GM23338 (cell line): ENCODE data around the gene OTOG.

Experiments
- CTCF ChIP-seq, 2 experiments: fragments of 200-600 bp in 1 of 2; sonication (generic) in 1 of 2; conservative IDR thresholded peaks; 2 replicates each; pipeline versions ENCODE4 v1.5.1 to v1.6.1; 2016 to 2017; ENCODE audit warnings: antibody characterized with exemption in 2 of 2, low read depth in 2 of 2, mild to moderate bottlenecking in 2 of 2, moderate library complexity in 1 of 2
- EZH2 ChIP-seq: fragments of 200-600 bp; sonication (generic); IDR thresholded peaks from one replicate; pipeline ENCODE4 v1.8.0; 2017; ENCODE audit warnings: antibody characterized with exemption, mild to moderate bottlenecking, low read depth; ENCODE audit not compliant: unreplicated experiment
- EZH2phosphoT487 ChIP-seq: fragments of 200-600 bp; sonication (generic); IDR thresholded peaks from one replicate; pipeline ENCODE4 v1.8.1; 2018; ENCODE audit warnings: antibody characterized with exemption; ENCODE audit not compliant: unreplicated experiment
- NANOG ChIP-seq: IDR thresholded peaks from 2 replicates; pipeline ENCODE4 v1.6.1; 2016; ENCODE audit warnings: antibody characterized with exemption, borderline replicate concordance
- POLR2AphosphoS5 ChIP-seq: IDR thresholded peaks from 2 replicates; pipeline ENCODE4 v1.6.1; 2016; ENCODE audit warnings: antibody characterized with exemption, low read depth
- STAT1 ChIP-seq: IDR thresholded peaks from one replicate; pipeline ENCODE4 v1.6.1; 2016; ENCODE audit warnings: antibody characterized with exemption; ENCODE audit not compliant: unreplicated experiment
- TF ChIP-seq, protein P1 (sequence below): IDR thresholded peaks from one replicate; pipeline ENCODE4 v1.6.1; 2018; ENCODE audit warnings: antibody characterized with exemption; ENCODE audit not compliant: unreplicated experiment

GRCh38 chr11:17694494-17695110 is 147.5 kb downstream of the OTOG start:
- TF ChIP-seq CTCF (conservative IDR thresholded peaks at IDR 0.05; ENCODE audit: low read depth in 2 of 2) (no peak), NANOG (no peak), STAT1 (no peak), EZH2 (no peak), EZH2phosphoT487 (no peak), POLR2AphosphoS5 (no peak)
- TF ChIP-seq, protein P1, sequence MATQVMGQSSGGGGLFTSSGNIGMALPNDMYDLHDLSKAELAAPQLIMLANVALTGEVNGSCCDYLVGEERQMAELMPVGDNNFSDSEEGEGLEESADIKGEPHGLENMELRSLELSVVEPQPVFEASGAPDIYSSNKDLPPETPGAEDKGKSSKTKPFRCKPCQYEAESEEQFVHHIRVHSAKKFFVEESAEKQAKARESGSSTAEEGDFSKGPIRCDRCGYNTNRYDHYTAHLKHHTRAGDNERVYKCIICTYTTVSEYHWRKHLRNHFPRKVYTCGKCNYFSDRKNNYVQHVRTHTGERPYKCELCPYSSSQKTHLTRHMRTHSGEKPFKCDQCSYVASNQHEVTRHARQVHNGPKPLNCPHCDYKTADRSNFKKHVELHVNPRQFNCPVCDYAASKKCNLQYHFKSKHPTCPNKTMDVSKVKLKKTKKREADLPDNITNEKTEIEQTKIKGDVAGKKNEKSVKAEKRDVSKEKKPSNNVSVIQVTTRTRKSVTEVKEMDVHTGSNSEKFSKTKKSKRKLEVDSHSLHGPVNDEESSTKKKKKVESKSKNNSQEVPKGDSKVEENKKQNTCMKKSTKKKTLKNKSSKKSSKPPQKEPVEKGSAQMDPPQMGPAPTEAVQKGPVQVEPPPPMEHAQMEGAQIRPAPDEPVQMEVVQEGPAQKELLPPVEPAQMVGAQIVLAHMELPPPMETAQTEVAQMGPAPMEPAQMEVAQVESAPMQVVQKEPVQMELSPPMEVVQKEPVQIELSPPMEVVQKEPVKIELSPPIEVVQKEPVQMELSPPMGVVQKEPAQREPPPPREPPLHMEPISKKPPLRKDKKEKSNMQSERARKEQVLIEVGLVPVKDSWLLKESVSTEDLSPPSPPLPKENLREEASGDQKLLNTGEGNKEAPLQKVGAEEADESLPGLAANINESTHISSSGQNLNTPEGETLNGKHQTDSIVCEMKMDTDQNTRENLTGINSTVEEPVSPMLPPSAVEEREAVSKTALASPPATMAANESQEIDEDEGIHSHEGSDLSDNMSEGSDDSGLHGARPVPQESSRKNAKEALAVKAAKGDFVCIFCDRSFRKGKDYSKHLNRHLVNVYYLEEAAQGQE, result no peak
